Measurements from ENCODE around the gene CAPG.
"Not testable (repeated sequence)": the region's sequence is repeated elsewhere in the genome, so short reads cannot be mapped to it uniquely, and the experiment has no call there.

Gene CAPG

DNA sequence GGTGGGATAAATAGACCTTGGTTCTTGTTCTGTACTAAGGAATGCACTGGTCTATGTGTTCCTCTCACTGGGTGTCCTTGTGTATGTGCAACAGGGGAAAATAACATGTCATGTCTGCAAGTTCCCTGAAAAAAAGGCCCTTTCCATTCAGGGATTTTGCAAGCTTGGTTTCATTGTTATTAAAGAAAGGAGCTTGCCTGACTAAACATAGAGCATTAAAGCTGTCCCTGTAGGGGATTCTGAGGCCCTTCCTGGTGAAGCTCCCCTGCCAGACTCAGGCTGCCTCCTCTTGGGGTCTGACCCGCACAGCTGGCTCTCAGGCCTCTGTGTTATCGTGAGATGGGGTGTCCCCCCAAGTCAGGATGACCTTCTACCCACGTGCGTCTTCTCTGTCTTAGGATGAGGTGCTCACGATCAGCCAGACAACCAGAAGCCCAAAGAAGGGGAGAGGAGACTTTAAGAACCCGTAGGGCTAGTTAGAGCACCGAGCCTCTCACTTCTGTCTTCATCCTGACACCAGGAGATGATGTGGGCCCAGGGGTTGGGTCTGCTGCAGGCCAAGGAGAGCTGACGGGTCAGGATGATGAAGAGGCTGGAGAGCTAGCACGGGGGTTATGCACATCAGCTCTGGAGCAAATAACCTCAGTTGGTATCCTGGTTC, 21.2 kb downstream of the CAPG start:
- DNase-seq (ENCODE audit: insufficient read length, low spot score) (no peak), FAIRE-seq (no peak)
- TF ChIP-seq POLR2A (IDR thresholded peaks at IDR 0.05; ENCODE audit: low read depth, low read length): no peak

DNA sequence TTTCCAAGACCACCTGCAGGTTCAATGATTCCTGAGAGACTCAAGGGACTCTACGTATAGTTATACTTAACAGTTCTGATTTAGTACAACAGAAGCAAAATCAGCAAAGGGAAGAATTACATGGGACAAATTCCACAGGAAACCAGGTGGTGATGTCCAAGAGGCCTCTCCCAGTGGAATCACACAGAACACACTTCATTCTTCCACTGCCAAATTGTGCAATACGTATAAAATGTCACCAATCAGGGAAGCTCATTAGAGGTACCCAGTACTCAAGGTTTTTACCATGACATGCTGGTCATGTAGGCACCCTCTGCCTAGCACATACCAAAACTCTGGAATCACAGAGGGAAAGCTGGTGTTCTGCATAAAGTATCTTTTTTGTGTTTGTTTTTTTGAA, 22.4 kb downstream of the CAPG start:
- DNase-seq (ENCODE audit: insufficient read length, low spot score) (no peak), FAIRE-seq (no peak)
- TF ChIP-seq POLR2A (IDR thresholded peaks at IDR 0.05; ENCODE audit: low read depth, low read length): no peak

DNA sequence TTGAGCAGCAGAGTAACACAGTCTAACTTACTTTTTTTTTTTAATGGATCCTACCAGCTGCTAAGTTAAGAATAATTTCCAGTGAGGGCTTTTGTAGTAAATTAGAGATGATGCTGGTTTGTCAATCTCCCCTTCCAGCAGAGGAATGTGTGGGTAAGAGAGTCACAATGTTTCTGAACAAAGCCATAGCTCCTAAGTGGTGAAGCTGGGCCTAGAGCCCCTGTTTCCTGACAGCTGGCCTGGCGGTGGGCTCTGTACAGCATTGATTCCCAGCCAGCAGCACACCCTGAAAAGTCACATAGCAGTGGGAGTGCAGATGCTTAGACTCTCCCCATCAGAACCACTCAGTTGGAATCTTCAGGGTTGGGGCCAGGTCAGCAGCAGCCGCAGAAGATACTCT, 24.4 kb downstream of the CAPG start:
- TF ChIP-seq POLR2A (IDR thresholded peaks at IDR 0.05; ENCODE audit: low read depth, low read length): no peak
- DNase-seq (ENCODE audit: insufficient read length, low spot score) (no peak), FAIRE-seq (no peak)

DNA sequence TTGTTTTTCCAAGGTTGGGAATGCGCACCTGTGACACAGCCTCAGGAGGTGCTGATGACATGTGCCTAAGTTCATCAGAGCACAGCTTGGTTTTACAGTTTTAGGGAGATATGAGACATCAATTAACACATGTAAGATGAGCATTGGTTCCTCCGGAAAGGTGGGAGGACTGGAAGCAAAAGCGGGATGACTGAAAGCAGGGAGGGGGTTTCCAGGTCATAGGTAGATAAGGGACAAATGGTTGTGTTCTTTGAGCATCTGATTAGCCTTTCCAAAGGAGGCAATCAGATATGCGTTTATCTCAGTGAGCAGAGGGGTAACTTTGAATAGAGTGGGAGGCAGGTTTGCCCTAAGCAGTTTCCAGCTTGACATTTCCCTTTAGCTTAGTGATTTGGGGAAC, 26.3 kb downstream of the CAPG start:
- no peak for FAIRE-seq
- DNase-seq (ENCODE audit: insufficient read length, low spot score): no peak
- TF ChIP-seq POLR2A (IDR thresholded peaks at IDR 0.05; ENCODE audit: low read depth, low read length): no peak

DNA sequence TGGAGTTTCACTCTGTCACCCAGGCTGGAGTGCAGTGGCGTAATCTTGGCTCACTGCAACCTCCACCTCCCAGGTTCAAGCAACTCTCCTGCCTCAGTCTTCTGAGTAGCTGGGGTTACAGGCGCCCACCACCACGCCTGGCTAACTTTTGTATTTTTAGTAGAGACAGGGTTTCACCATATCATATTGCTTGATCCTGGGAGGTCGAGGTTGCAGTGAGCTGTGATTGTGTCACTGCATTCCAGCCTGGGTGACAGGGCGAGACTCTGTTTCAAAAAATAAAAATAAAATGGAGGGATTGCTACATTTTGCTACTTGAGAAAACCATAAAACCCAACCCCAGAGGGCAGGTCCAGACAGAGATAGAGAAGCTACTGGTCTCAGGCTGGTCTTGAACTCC, 27.0 kb downstream of the CAPG start:
- not testable (repeated sequence) for DNase-seq (ENCODE audit: insufficient read length, low spot score); FAIRE-seq

DNA sequence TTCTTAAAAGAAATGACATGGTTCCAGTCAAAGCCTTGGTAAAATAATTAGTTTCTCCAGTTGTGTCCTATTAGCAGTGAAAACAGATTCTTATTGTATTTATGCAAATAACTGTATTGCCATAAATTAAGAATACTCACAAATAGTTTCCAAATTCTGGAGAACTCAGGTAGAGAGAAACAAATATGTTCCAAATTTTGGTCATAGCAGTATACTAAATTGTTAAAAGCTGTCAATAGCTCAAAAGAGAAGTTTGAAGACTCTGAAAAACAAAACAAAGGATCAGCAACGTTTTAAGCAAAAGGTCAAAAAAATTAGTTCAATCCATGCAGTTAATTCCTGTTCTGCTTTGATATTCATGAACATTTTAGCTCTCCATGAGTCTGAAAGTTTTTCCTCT, 30.1 kb downstream of the CAPG start:
- no peak for TF ChIP-seq POLR2A (IDR thresholded peaks at IDR 0.05; ENCODE audit: low read depth, low read length)
- no peak for FAIRE-seq

DNA sequence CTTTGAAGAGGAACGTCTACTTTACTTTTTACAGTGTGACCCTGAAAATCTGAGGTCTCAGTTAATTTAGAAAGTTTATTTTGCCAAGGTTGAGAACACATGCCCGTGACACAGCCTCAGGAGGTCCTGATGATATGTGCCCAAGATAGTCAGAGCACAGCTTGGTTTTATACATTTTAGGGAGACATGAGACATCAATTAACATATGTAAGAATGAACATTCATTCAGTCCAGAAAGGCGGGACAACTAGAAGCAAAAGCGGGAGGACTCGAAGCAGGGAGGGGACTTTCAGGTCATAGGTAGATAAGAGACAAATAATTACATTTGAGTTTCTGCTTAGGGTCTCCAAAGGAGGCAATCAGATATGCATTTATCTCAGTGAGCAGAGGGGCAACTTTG, 31.9 kb downstream of the CAPG start:
- no peak for FAIRE-seq
- no peak for TF ChIP-seq POLR2A (IDR thresholded peaks at IDR 0.05; ENCODE audit: low read depth, low read length)
- DNase-seq (ENCODE audit: insufficient read length, low spot score): no peak

More for the DNA sequence above, 30.1 kb downstream of the CAPG start:
- DNase-seq (ENCODE audit: insufficient read length, low spot score): no peak

DNA sequence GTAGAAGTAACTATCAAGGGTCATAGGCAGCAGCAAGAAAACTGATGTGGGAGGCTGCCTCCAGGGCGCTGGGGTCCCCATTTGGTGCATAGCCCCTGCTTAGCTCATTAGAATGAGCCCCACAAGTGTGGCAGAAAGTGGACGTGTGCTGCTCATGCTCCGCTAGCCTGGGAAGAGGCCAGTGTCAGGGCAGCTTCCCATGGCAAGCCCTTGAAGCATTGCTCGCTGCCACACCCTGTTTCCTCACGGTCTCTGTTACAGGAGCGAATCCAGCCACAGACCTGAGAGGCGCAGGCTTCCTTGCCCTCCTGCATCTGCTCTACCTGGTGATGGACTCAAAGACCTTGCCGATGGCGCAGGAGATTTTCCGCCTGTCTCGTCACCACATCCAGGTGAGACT, 33.1 kb downstream of the CAPG start:
- DNase-seq (ENCODE audit: insufficient read length, low spot score) (no peak), FAIRE-seq (no peak)
- no peak for TF ChIP-seq POLR2A (IDR thresholded peaks at IDR 0.05; ENCODE audit: low read depth, low read length)

DNA sequence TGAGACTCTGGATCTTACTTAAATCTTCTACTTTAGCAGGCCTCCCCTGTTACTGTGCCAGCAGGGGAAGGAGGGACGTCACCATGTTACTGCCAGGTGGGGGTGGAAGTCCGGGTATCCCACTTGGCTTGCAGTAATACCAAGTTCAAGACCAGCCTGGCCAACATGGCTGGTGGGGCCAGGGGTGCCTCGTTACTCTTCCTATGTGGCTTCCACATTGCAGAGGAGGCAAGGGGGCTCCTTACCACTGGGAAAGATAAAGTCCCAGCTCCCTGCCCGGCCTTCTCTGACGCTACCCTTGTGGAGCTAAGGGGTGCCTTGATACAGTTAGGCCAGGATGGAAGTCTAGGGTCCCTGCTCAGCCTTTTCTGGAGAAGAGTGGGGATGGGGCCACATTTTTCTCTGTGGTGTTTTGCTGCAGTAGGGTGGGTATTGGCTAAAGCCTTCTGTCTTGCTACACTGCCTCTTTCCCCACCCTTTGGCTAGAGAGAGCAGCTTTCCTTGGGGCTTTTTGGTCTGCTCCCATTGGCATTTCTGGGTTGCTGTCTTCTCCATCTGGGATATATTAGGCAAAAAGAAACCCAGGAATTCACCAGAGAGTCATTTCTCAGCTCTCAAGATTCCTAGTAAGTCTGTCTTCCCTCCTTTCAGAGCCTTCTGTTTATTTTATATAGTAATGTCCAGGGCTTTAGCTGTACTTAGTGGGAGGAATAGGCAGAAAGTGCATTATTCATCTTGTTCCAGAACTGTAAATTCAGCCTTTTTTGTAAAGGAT, 33.7 kb downstream of the CAPG start:
- FAIRE-seq (no peak), DNase-seq (ENCODE audit: insufficient read length, low spot score) (no peak)
- no peak for TF ChIP-seq POLR2A (IDR thresholded peaks at IDR 0.05; ENCODE audit: low read depth, low read length)

DNA sequence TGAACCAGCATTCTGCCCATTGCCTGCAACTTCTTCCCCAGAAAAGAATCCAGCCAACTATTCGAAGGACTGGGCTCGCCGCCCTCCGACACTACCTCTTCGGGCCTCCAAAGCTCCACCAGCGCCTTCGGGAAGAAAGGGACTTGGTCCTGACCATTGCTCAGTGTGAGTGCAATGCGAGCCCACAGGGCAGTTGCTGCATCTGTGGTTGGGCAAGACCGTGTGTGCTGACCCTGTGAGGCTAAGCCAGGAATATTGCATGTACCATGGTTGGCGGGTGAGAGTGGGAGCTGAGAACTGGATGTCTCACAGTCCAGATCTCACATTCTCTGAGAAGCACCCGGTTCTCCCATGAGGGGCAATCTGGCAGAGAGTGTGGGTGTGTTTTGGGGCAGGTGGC, 39.1 kb downstream of the CAPG start:
- FAIRE-seq: no peak

DNA sequence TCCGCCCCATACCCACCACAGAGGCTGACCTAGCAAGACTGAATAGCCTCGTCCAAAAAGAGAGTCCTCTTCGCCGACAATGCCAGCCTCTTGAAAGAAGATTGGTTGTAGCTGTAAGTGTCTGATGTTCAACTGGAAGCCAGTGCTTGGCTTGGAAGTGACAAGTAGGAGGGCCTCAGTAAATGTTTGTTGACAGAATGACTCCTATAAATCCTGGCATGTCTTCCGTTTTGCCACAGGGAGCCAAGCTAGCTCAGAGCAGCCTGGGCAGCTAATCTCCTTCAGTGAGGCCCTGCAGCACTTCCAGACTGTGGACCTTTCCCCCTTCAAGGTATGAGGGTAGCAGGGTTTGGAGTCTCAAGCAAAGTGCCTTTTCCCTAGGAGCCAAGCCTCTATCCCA, 40.7 kb downstream of the CAPG start:
- no peak for FAIRE-seq
- TF ChIP-seq POLR2A (IDR thresholded peaks at IDR 0.05; ENCODE audit: low read depth, low read length): no peak
- DNase-seq (ENCODE audit: insufficient read length, low spot score): no peak

More for the DNA sequence above, 39.1 kb downstream of the CAPG start:
- TF ChIP-seq POLR2A (IDR thresholded peaks at IDR 0.05; ENCODE audit: low read depth, low read length): no peak
- DNase-seq (ENCODE audit: insufficient read length, low spot score): no peak

DNA sequence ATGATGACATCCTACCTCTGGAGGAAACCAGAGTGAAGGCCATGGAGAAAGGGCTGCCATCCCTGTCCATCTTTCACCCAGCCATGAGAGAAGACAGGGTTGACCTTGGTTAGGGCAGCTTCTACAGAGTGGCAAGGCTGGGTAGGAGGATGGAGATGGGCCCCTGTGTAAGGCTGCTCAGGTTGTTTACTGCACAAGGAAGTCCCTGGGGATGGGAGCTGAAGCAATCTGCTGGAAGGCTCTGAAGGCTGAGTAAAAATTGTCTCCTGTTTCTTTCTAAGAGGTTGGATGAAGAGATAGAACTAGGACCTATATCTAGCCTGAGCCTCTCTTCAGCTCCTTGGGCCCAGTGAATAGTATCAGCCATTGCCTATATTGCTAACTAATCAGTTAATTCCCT, 41.2 kb downstream of the CAPG start:
- no peak for DNase-seq (ENCODE audit: insufficient read length, low spot score)
- no peak for TF ChIP-seq POLR2A (IDR thresholded peaks at IDR 0.05; ENCODE audit: low read depth, low read length)
- no peak for FAIRE-seq

DNA sequence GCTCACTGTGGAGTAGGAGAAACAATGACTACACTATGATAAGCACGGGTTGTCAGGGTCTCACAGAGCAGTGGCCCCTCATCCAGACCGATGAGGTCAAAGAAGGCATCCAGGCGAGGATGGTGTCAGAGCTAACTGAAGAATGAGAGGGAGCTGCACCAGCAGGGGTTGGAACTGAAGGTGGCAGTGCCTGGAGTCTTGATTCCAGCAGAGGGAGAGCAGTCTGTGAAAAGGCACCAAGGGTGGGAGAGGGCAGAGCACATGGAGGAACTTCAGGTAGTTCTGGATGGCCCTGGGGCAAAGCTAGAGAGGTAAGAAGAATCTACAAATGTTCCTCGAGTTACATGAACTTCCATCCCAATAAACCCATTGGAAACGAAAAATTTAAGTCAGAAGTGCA, 43.0 kb downstream of the CAPG start:
- no peak for FAIRE-seq
- DNase-seq (ENCODE audit: insufficient read length, low spot score): no peak
- no peak for TF ChIP-seq POLR2A (IDR thresholded peaks at IDR 0.05; ENCODE audit: low read depth, low read length)

DNA sequence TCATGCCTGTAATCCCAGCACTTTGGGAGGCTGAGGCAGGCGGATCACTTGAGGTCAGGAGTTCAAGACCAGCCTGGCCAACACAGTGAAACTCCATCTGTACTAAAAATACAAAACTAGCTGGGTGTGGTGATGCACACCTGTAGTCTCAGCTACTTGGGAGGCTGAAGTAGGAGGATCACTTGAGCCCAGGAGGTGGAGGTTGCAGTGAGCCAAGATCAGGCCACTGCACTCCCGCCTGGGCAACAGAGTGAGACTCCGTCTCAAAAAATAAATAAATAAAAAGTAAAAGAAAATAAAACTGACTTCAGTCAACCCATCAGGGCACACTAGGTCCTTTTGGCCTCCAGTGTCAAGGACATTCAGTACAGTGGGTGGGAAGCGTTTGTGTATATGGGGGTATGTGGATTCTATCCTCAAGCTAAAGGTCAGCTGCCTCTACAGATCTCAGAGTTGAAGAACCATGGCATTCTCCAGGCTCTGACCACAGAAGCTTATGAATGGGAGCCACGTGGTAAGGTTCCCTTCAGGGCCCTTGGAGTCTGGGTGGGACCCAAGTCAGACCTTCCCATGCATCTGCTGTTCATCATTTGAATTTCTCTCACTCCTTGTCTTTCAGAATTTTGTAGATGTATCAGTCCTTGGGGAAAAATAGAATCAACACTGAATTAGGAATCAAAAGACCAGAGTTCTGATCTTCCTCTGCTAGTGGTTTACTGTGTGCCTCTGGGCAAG, 47.3 kb downstream of the CAPG start:
- DNase-seq (ENCODE audit: insufficient read length, low spot score); FAIRE-seq: not testable (repeated sequence)

DNA sequence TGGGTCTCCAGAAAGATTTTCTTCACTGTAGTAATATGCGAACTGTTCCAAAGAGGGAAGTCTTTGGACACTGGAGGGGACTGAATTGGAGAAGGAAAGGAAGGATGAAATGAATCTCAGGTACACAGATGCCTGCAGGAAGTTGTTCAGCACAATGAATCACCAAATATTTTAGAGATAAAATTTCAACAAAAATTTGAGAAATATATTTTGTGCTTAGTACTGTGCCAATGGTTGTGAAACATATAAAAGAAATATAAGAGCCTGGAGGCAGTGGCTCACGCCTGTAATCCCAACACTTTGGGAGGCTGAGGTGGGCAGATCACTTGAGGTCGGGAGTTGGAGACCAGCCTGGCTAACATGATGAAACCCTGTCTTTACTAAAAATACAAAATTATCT, 52.4 kb downstream of the CAPG start:
- no peak for TF ChIP-seq POLR2A (IDR thresholded peaks at IDR 0.05; ENCODE audit: low read depth, low read length)
- DNase-seq (ENCODE audit: insufficient read length, low spot score): no peak
- no peak for FAIRE-seq

Measured in H54 (cell line).